ENCODE measurements around the gene HINFP. TPM values are rescaled to one million over a fixed set of nuclear protein-coding genes. Genes with fewer than 3 reads are reported as not detected.

The HINFP gene
- total and polyA plus RNA-seq, 9 of the 15 experiments (the other 6 are each of a cell fraction or from before 2014, with no cell fraction given) = 13.8 to 34.1 (median 22.5) TPM

GRCh38 chr11:119087747-119088241 is 33.6 kb upstream of the HINFP start (continued):
- TF ChIP-seq ZNF197 (CRISPR knock-in tag; IDR thresholded peaks at IDR 0.05; ENCODE audit: low read depth) (peak; percentile 80; the same call in 1 of the 2 replicates), ZNF655 (CRISPR knock-in tag; IDR thresholded peaks at IDR 0.05) (no peak), SREBF2 (CRISPR knock-in tag; IDR thresholded peaks at IDR 0.05) (no peak), PATZ1 (CRISPR knock-in tag; IDR thresholded peaks at IDR 0.05; ENCODE audit: borderline replicate concordance) (no peak), E2F4 (CRISPR knock-in tag; IDR thresholded peaks at IDR 0.05; ENCODE audit: low read depth) (no peak), ZNF384 (IDR thresholded peaks at IDR 0.05; ENCODE audit: low read depth, low read length) (no peak), ARID3B (CRISPR knock-in tag; IDR thresholded peaks at IDR 0.05; ENCODE audit: borderline replicate concordance) (no peak), SP1 (CRISPR knock-in tag; IDR thresholded peaks at IDR 0.05) (peak; percentile 89), ARID1B (IDR thresholded peaks at IDR 0.05) (peak; percentile 99), ETV6 (IDR thresholded peaks at IDR 0.05; ENCODE audit: borderline replicate concordance in 1 of 2, low read depth in 2 of 2, low read length in 1 of 2) (no peak; a peak in 1 of 4 replicates), ETV6 (CRISPR knock-in tag; IDR thresholded peaks at IDR 0.05; ENCODE audit: borderline replicate concordance) (no peak), ZNF232 (CRISPR knock-in tag; IDR thresholded peaks at IDR 0.05) (no peak), E2F6 (IDR thresholded peaks at IDR 0.05; ENCODE audit: borderline replicate concordance in 1 of 2, extremely low read depth in 1 of 2, insufficient read depth in 1 of 2, insufficient read length in 1 of 2, low read depth in 1 of 2, low read length in 1 of 2, poor library complexity in 1 of 2, severe bottlenecking in 1 of 2) (no peak), NELFE (IDR thresholded peaks at IDR 0.05; ENCODE audit: insufficient read depth, insufficient read length) (no peak), HNRNPLL (IDR thresholded peaks at IDR 0.05; ENCODE audit: low read depth, low read length, poor library complexity, severe bottlenecking) (no peak), CEBPZ (IDR thresholded peaks at IDR 0.05; ENCODE audit: borderline replicate concordance, low read depth, low read length) (no peak)
